DND-41 (cell line): Measurements from ENCODE around the gene DHX15.

Experiments
- EZH2 ChIP-seq: IDR thresholded peaks from 3 replicates; pipeline ENCODE4 v1.6.1; 2012; ENCODE audit warnings: borderline replicate concordance, low read depth, mild to moderate bottlenecking, moderate library complexity, low read length, inconsistent platforms; ENCODE audit not compliant: severe bottlenecking
- TF ChIP-seq, protein P1 (sequence below): IDR thresholded peaks from 2 replicates; pipeline ENCODE4 v1.5.1; 2012; ENCODE audit warnings: borderline replicate concordance, low read length, moderate library complexity, mild to moderate bottlenecking; ENCODE audit not compliant: poor library complexity, severe bottlenecking; ENCODE audit errors: extremely low read depth

DNA sequence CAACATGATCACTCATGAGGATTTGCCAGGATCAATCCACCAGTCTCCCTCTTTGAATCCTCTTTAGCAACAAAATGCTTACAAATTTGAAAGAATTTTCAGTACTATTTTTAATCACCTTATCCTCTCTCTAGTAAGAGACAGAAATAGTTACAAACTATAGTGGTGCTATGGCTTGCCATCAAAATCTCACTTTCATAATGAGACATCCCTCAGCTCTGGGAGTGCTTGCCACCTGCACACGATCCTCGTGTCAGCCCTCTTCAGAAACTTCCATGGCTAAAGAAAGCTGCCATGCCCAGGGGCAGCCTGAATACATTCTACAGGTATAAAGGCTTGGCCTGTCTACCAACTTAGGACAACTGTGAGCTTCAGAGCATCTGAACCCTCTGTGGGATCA lies 5.1 kb upstream of the DHX15 start:
- TF ChIP-seq EZH2 = no peak
- TF ChIP-seq, protein P1, sequence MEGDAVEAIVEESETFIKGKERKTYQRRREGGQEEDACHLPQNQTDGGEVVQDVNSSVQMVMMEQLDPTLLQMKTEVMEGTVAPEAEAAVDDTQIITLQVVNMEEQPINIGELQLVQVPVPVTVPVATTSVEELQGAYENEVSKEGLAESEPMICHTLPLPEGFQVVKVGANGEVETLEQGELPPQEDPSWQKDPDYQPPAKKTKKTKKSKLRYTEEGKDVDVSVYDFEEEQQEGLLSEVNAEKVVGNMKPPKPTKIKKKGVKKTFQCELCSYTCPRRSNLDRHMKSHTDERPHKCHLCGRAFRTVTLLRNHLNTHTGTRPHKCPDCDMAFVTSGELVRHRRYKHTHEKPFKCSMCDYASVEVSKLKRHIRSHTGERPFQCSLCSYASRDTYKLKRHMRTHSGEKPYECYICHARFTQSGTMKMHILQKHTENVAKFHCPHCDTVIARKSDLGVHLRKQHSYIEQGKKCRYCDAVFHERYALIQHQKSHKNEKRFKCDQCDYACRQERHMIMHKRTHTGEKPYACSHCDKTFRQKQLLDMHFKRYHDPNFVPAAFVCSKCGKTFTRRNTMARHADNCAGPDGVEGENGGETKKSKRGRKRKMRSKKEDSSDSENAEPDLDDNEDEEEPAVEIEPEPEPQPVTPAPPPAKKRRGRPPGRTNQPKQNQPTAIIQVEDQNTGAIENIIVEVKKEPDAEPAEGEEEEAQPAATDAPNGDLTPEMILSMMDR = no peak
